ENCODE results near the gene SPOP.

SPOP gene

GRCh38 chr17:49582789-49583188 is 95.1 kb downstream of the SPOP start:
- no peak for DNase-seq

- DNase-seq: no peak
Measured at GRCh38 chr17:49582055-49582722, 95.7 kb downstream of the SPOP start.

GRCh38 chr17:49581648-49581998 is 96.3 kb downstream of the SPOP start:
- no peak for DNase-seq

- DNase-seq: no peak
Measured at GRCh38 chr17:49580981-49581647, 96.8 kb downstream of the SPOP start.

- DNase-seq: no peak
Measured at GRCh38 chr17:49580055-49580721, 97.7 kb downstream of the SPOP start.

GRCh38 chr17:49579522-49579921 is 98.4 kb downstream of the SPOP start:
- DNase-seq: no peak

- DNase-seq: no peak
Measured at GRCh38 chr17:49578952-49579500, 98.9 kb downstream of the SPOP start.

GRCh38 chr17:49578414-49578813 is 99.5 kb downstream of the SPOP start:
- no peak for DNase-seq

GRCh38 chr17:49577963-49578362 is 99.9 kb downstream of the SPOP start:
- no peak for DNase-seq

GRCh38 chr17:49577650-49577934 is 100.3 kb downstream of the SPOP start:
- DNase-seq: peak; percentile 75

- DNase-seq: no peak
Measured at GRCh38 chr17:49576917-49577649, 100.8 kb downstream of the SPOP start.

- DNase-seq: peak; percentile 7
Measured at GRCh38 chr17:49576088-49576916, 101.6 kb downstream of the SPOP start.

- peak; percentile 62 for DNase-seq
Measured at GRCh38 chr17:49575679-49576087, 102.2 kb downstream of the SPOP start, which contains the start of gene NXPH3. TSS of gene NXPH3 (plus strand) at chr17:49575871. CDS start at chr17:49576220, 349 bp downstream.

- DNase-seq: no peak
Measured at GRCh38 chr17:49574945-49575678, 102.8 kb downstream of the SPOP start.

- DNase-seq: no peak
Measured at GRCh38 chr17:49574323-49574781, 103.5 kb downstream of the SPOP start.

GRCh38 chr17:49573510-49574322 is 104.2 kb downstream of the SPOP start:
- no peak for DNase-seq

GRCh38 chr17:49572806-49573420 is 105.0 kb downstream of the SPOP start:
- no peak for DNase-seq

- no peak for DNase-seq
Measured at GRCh38 chr17:49572226-49572625, 105.7 kb downstream of the SPOP start.

GRCh38 chr17:49571764-49572163 is 106.1 kb downstream of the SPOP start:
- DNase-seq: no peak

GRCh38 chr17:49571283-49571682 is 106.6 kb downstream of the SPOP start:
- no peak for DNase-seq

All from hematopoietic multipotent progenitor cell treated with erythropoietin and hydrocortisone succinate and interleukin-3 and kit ligand, for 8 days (in vitro differentiated cells).